ENCODE data around the gene NDUFAF7. TPM values are rescaled to one million over a fixed set of nuclear protein-coding genes. Genes with fewer than 3 reads are reported as not detected.

The NDUFAF7 gene
- total and polyA plus RNA-seq, 9 of the 15 experiments (the other 6 are each of a cell fraction or from before 2014, with no cell fraction given), result 14.9 to 41.6 (median 23.9) TPM

- DNase-seq (ENCODE audit: extremely low read depth in 1 of 4, low spot score in 3 of 4) (no peak), ATAC-seq (peak; percentile 50; the same call in 2 of the 3 replicates), FAIRE-seq (no peak)
- Histone ChIP-seq H3K27ac (ENCODE audit: extremely low read depth, low read depth, low read length) (no peak overlapping the region), H3K4me1 (replicated peaks in 1 of 2; ENCODE audit: control insufficient read depth in 2 of 2, insufficient read depth in 2 of 2, low read length in 2 of 2) (peaks cover 0 to 6% of the 10 kb centered on the region in 2 experiments; a peak in 2 of 5 replicates), H3K9me3 (replicated peaks; ENCODE audit: control insufficient read depth, insufficient read depth, low read depth, low read length) (no peaks in the 10 kb centered on the region), H4K20me1 (replicated peaks; ENCODE audit: control insufficient read depth, insufficient read depth, low read length) (peaks cover 7% of the 10 kb centered on the region; the same call in 1 of the 2 replicates), H3K4me3 (no peak overlapping the region), H3K36me3 (ENCODE audit: control insufficient read depth, insufficient read depth, low read length) (peaks cover 87% of the 10 kb centered on the region), H3K79me2 (ENCODE audit: control insufficient read depth, insufficient read depth, low read length) (peaks cover 66% of the 10 kb centered on the region), H2AFZ (ENCODE audit: low read depth, low read length) (no peak overlapping the region), H3K9me1 (ENCODE audit: control insufficient read depth, insufficient read depth, low read length) (peaks cover 2% of the 10 kb centered on the region), H3K4me2 (ENCODE audit: insufficient read depth, low read length) (no peak overlapping the region), H3K9ac (ENCODE audit: insufficient read depth in 1 of 2, low read depth in 2 of 2, low read length in 2 of 2) (no peak overlapping the region), H3K27me3 (ENCODE audit: control insufficient read depth in 2 of 2, insufficient read depth in 2 of 2, low read length in 2 of 2) (no peaks in the 10 kb centered on the region)
- WGBS (ENCODE audit: insufficient coverage, low coverage, missing lambda C conversion rate), result 75% methylated on average over 1 of the region's 1 CpG
- ChIA-PET POLR2A (no interaction called here), CTCF (ENCODE audit: low intra/inter-chr PET ratio) (no interaction called here)
- in situ Hi-C loops (cut with MboI), result no loop called here
- BruUV-seq (replicated peaks), result no TSS peak
- TF ChIP-seq ZNF24 (IDR thresholded peaks at IDR 0.05), result no peak
- peak; percentile 78 for TF ChIP-seq REST (IDR thresholded peaks at IDR 0.05; ENCODE audit: borderline replicate concordance)
- TF ChIP-seq REST (CRISPR knock-in tag; IDR thresholded peaks at IDR 0.05; ENCODE audit: low read depth), result no peak
- peak; percentile 73 for TF ChIP-seq MIER1 (IDR thresholded peaks at IDR 0.05; ENCODE audit: low read depth)
- TF ChIP-seq EHMT2 (IDR thresholded peaks at IDR 0.05), result peak; percentile 84
- intact Hi-C loops (cut with micrococcal nuclease), result no loop called here
Observed at GRCh38 chr2:37224063-37224462, 7.4 kb upstream of the NDUFAF7 start.

All from K562 (cell line).